B cell (primary cell): ENCODE measurements around the gene CTH. TPM values are rescaled to one million over a fixed set of nuclear protein-coding genes. Genes with fewer than 3 reads are reported as not detected.

Experiments used
- ATAC-seq: fragments of 200-7000 bp; cut with Tn5 transposase; one replicate; pipeline ENCODE4 v1.10.0; 2021; ENCODE audit warnings: low read depth, mild to moderate bottlenecking, moderate number of reproducible peaks, moderate library complexity
- CTCF ChIA-PET: fragments of 350-600 bp; sonication (Branson Sonifier 250); formaldehyde crosslinking; loops from one replicate; lab custom pipeline; 2021; ENCODE audit warnings: antibody characterized with exemption, inconsistent platforms; lab: Charles Lee
- POLR2A ChIA-PET: fragments of 350-600 bp; sonication (Branson Sonifier 250); formaldehyde crosslinking; loops from one replicate; lab custom pipeline; 2021; ENCODE audit warnings: antibody characterized with exemption; lab: Charles Lee
- DNase-seq: peaks from one replicate; pipeline ENCODE4 v3.0.0; 2013
- H2AFZ ChIP-seq: 2 replicates; pipeline ENCODE4 v1.6.1; 2012; ENCODE audit warnings: mild to moderate bottlenecking, low read depth, low read length; ENCODE audit not compliant: insufficient read depth, poor library complexity, severe bottlenecking
- H3K27ac ChIP-seq, 2 donors: 1 replicate in 1 of 2; 2 replicates in 1 of 2; pipeline ENCODE4 v1.5.1; 2012 to 2013; ENCODE audit warnings: low read length in 2 of 2, mild to moderate bottlenecking in 2 of 2, moderate library complexity in 1 of 2
- H3K27me3 ChIP-seq, 4 experiments: fragments of 200-600 bp in 1 of 4; sonication (generic) in 1 of 4; replicated peaks in 1 of 4; 1 replicate in 2 of 4; 2 replicates in 2 of 4; pipeline versions ENCODE4 v1.6.1 to v1.7.0; 2013 to 2016; ENCODE audit warnings: low read length in 3 of 4, mild to moderate bottlenecking in 2 of 4, mixed read lengths in 1 of 4, moderate library complexity in 1 of 4; ENCODE audit not compliant: insufficient read depth in 4 of 4, control insufficient read depth in 3 of 4; ENCODE audit errors: control extremely low read depth in 1 of 4
- H3K36me3 ChIP-seq, 2 experiments: replicated peaks in 1 of 2; 1 replicate in 1 of 2; 2 replicates in 1 of 2; pipeline versions ENCODE4 v1.6.1 to v1.7.1; 2013; ENCODE audit warnings: low read length in 1 of 2; ENCODE audit not compliant: insufficient read depth in 2 of 2, control insufficient read depth in 1 of 2; ENCODE audit errors: control extremely low read depth in 1 of 2, extremely low read depth in 1 of 2
- H3K4me1 ChIP-seq, 2 donors: fragments of 200-600 bp in 1 of 2; sonication (generic) in 1 of 2; 1 replicate in 1 of 2; 2 replicates in 1 of 2; pipeline versions ENCODE4 v1.5.1 to v1.6.1; 2013 to 2017; ENCODE audit warnings: low read length in 2 of 2; ENCODE audit not compliant: control insufficient read depth in 2 of 2, insufficient read depth in 2 of 2
- H3K4me2 ChIP-seq: replicated peaks from 2 replicates; pipeline ENCODE3; 2012; ENCODE audit warnings: mild to moderate bottlenecking, low read depth, low read length; ENCODE audit not compliant: poor library complexity, severe bottlenecking
- H3K4me3 ChIP-seq, 5 experiments: fragments of 200-600 bp in 1 of 5; sonication (generic) in 1 of 5; 1 replicate in 3 of 5; 2 replicates in 2 of 5; pipeline versions ENCODE4 v1.5.1 to v1.7.0; 2011 to 2016; ENCODE audit warnings: low read length in 4 of 5, mild to moderate bottlenecking in 4 of 5, low read depth in 2 of 5, control low read depth in 1 of 5, moderate library complexity in 1 of 5; ENCODE audit not compliant: insufficient read depth in 1 of 5; ENCODE audit errors: control extremely low read depth in 1 of 5, extremely low read depth in 1 of 5
- H3K79me2 ChIP-seq: fragments of 200-600 bp; sonication (generic); one replicate; pipeline ENCODE4 v1.6.0; 2016; ENCODE audit warnings: low read length; ENCODE audit not compliant: control insufficient read depth, insufficient read depth
- H3K9ac ChIP-seq: fragments of 200-600 bp; sonication (generic); 2 replicates; pipeline ENCODE4 v1.6.1; 2017; ENCODE audit warnings: mild to moderate bottlenecking, low read length, moderate library complexity
- H3K9me3 ChIP-seq, 3 donors: one replicate each; pipeline versions ENCODE4 v1.6.1 to v1.7.1; 2013; ENCODE audit warnings: low read length in 2 of 3; ENCODE audit not compliant: control insufficient read depth in 2 of 3, insufficient read depth in 1 of 3; ENCODE audit errors: control extremely low read depth in 1 of 3
- H4K20me1 ChIP-seq: 2 replicates; pipeline ENCODE4 v1.6.0; 2012; ENCODE audit warnings: mild to moderate bottlenecking, low read length; ENCODE audit not compliant: insufficient read depth, control insufficient read depth, poor library complexity, severe bottlenecking
- H3K27ac Mint-ChIP-seq: one replicate; pipeline ENCODE4 v1.8.0; 2021; ENCODE audit warnings: mixed read lengths
- H3K27me3 Mint-ChIP-seq: one replicate; pipeline ENCODE4 v1.8.0; 2021; ENCODE audit warnings: mixed read lengths
- H3K4me1 Mint-ChIP-seq: one replicate; pipeline ENCODE4 v1.8.0; 2021; ENCODE audit warnings: mixed read lengths
- H3K4me3 Mint-ChIP-seq: one replicate; pipeline ENCODE4 v1.8.0; 2021; ENCODE audit warnings: mixed read lengths
- H3K9me3 Mint-ChIP-seq: one replicate; pipeline ENCODE4 v1.8.0; 2022; ENCODE audit warnings: mixed read lengths; ENCODE audit not compliant: insufficient read depth
- EZH2 ChIP-seq: IDR thresholded peaks from 2 replicates; pipeline ENCODE4 v1.6.1; 2012; ENCODE audit warnings: borderline replicate concordance, low read depth, mild to moderate bottlenecking, moderate library complexity, low read length; ENCODE audit not compliant: insufficient read depth, poor library complexity, severe bottlenecking
- WGBS: methylation state at CpG from one replicate; pipeline ENCODE4 v1.1.5; 2013; ENCODE audit warnings: missing lambda C conversion rate; ENCODE audit not compliant: insufficient coverage; 5-methylcytosine and 5-hydroxymethylcytosine counted together
- intact Hi-C: fragments of 100-400 bp; cut with micrococcal nuclease; formaldehyde crosslinking; loops from one replicate; pipeline ENCODE4 v1.10.0; 2022
- polyA plus RNA-seq: library from polyadenylated mRNA; depleted of rRNA; stranded (reverse); fragments of >200 nt; gene quantifications from 2 replicates; pipeline ENCODE4 v1.2.3, GENCODE V29; 2012
- total RNA-seq, 2 donors: library from RNA; stranded (reverse); fragments of 120-200 nt in 1 of 2; gene quantifications; 1 replicate in 1 of 2; 2 replicates in 1 of 2; pipeline versions ENCODE4 v1.2.3 to v1.2.4, GENCODE V29; 2013 to 2022
- TF ChIP-seq, protein P1 (sequence below): fragments of 200-600 bp; IDR thresholded peaks from one replicate; pipeline ENCODE4 v1.8.0; 2022; ENCODE audit warnings: antibody characterized with exemption, mild to moderate bottlenecking

CTH gene
- total and polyA plus RNA-seq, 2 donors (not counting 1 experiment from before 2014, with no cell fraction given), result 0.84 to 4.9 TPM

DNA sequence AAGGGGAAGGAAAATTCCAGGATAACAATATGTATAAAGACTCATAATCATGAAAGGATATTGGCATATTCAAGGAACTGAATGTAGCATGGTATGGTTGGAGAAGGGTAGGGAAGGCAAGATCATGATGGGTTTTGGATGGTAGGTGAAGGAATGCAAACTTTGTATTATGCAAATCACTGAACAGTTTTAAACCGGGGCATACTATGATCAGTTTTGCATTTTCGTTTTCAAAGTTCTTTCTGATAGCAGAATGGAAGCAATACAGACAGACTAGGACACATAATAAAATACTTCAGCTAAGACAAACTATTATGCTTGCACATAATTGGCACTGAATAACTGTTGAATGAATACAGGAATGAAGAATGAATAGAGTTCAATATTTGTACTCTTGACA, 14.5 kb upstream of the CTH start:
- Histone ChIP-seq H4K20me1 (no peaks in the 10 kb centered on the region), H3K79me2 (no peaks in the 10 kb centered on the region), H3K4me3 (no peak overlapping the region), H3K27me3 (no peaks in the 10 kb centered on the region), H2AFZ (no peak overlapping the region), H3K27ac (no peak overlapping the region), H3K4me1 (no peaks in the 10 kb centered on the region), H3K4me2 (no peak overlapping the region), H3K9ac (no peak overlapping the region), H3K36me3 (no peaks in the 10 kb centered on the region), H3K9me3 (no peaks in the 10 kb centered on the region)
- ATAC-seq (no peak), DNase-seq (no peak)
- WGBS, result no CpG with 5 or more reads among the region's 2 CpGs
- no peak for TF ChIP-seq EZH2
- TF ChIP-seq, protein P1, sequence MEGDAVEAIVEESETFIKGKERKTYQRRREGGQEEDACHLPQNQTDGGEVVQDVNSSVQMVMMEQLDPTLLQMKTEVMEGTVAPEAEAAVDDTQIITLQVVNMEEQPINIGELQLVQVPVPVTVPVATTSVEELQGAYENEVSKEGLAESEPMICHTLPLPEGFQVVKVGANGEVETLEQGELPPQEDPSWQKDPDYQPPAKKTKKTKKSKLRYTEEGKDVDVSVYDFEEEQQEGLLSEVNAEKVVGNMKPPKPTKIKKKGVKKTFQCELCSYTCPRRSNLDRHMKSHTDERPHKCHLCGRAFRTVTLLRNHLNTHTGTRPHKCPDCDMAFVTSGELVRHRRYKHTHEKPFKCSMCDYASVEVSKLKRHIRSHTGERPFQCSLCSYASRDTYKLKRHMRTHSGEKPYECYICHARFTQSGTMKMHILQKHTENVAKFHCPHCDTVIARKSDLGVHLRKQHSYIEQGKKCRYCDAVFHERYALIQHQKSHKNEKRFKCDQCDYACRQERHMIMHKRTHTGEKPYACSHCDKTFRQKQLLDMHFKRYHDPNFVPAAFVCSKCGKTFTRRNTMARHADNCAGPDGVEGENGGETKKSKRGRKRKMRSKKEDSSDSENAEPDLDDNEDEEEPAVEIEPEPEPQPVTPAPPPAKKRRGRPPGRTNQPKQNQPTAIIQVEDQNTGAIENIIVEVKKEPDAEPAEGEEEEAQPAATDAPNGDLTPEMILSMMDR, result no peak
- CTCF ChIA-PET, result no interaction called here
- H3K4me1 Mint-ChIP-seq, result no peaks in the 10 kb centered on the region
- H3K9me3 Mint-ChIP-seq, result no peaks in the 10 kb centered on the region
- H3K27ac Mint-ChIP-seq, result no peak overlapping the region
- POLR2A ChIA-PET, result no interaction called here
- intact Hi-C loops, result no loop called here
- H3K4me3 Mint-ChIP-seq, result no peak overlapping the region
- peaks cover 21% of the 10 kb centered on the region for H3K27me3 Mint-ChIP-seq

DNA sequence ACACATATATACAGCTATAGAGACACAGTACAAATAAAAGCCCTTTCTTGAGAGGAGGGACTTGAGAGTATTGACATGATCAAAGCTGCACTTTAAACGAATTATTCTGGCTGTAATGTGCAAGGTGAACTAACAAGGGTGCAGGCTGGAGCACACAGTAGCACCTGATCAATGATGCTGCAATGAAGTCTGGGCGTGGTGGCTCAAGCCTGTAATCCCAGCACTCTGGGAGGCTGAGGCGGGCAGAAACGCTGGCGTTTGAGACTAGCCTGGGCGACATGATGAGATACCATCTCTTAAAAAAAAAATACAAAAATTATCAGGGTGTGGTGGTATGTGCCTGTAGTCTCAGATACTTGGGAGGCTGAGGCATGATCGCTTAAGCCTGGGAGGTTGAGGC, 14.1 kb upstream of the CTH start:
- intact Hi-C loops, result no loop called here
- ATAC-seq (no peak), DNase-seq (no peak)
- WGBS, result 77% methylated on average over 1 of the region's 7 CpGs
- no peaks in the 10 kb centered on the region for H4K20me1 ChIP-seq
- Mint-ChIP-seq H3K4me3 (no peak overlapping the region), H3K4me1 (no peaks in the 10 kb centered on the region), H3K27me3 (peaks cover 21% of the 10 kb centered on the region), H3K27ac (no peak overlapping the region), H3K9me3 (no peaks in the 10 kb centered on the region)
- no peaks in the 10 kb centered on the region for H3K4me1 ChIP-seq
- no peaks in the 10 kb centered on the region for H3K27me3 ChIP-seq
- no peak overlapping the region for H2AFZ ChIP-seq
- no peak overlapping the region for H3K9ac ChIP-seq
- H3K9me3 ChIP-seq, result no peaks in the 10 kb centered on the region
- H3K79me2 ChIP-seq, result no peaks in the 10 kb centered on the region
- H3K27ac ChIP-seq, result no peak overlapping the region
- H3K4me2 ChIP-seq, result no peak overlapping the region
- H3K4me3 ChIP-seq, result no peak overlapping the region
- CTCF ChIA-PET, result no interaction called here
- POLR2A ChIA-PET, result no interaction called here
- TF ChIP-seq, protein P1, result no peak
- H3K36me3 ChIP-seq, result no peaks in the 10 kb centered on the region
